GM21528 (cell line): ENCODE data around the gene ANAPC2.

Experiments
- ATAC-seq: cut with Tn5 transposase; IDR thresholded peaks from one replicate; pipeline ENCODE4 v1.9.1; 2021; ENCODE audit warnings: mild to moderate bottlenecking, moderate library complexity; ENCODE audit not compliant: unreplicated experiment, low FRiP score

The ANAPC2 gene

DNA sequence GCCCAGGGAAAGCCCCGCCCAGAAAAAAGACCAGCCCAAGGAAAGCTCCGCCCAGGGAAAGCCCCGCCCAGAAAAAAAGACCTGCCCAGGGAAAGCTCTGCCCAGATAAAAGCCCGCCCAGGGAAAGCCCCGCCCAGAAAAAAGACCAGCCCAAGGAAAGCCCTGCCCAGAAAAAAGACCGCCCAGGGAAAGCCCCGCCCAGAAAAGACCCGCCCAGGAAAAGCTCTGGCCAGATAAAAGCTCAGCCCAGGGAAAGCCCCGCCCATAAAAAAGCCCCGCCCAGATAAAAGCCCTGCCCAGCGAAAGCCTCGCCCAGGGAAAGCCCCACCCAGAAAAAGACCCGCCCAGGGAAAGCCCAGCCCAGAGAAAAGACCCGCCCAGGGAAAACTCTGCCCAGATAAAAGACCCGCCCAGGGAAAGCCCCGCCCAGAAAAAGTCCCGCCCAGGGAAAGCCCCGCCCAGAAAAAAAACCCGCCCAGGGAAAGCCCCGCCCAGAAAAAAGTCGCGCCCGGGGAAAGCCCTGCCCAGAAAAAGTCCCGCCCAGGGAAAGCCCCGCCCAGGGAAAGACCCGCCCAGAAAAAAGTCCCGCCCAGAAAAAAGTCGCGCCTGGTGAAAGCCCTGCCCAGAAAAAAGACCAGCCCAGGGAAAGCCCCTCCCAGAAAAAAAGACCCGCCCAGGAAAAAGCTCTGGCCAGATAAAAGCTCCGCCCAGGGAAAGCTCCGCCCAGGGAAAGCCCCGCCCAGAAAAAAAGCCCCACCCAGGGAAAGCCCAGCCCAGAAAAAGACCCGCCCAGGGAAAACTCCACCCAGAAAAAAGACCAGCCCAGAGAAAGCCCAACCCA lies 37.5 kb downstream of the ANAPC2 start:
- ATAC-seq: peak; percentile 40

DNA sequence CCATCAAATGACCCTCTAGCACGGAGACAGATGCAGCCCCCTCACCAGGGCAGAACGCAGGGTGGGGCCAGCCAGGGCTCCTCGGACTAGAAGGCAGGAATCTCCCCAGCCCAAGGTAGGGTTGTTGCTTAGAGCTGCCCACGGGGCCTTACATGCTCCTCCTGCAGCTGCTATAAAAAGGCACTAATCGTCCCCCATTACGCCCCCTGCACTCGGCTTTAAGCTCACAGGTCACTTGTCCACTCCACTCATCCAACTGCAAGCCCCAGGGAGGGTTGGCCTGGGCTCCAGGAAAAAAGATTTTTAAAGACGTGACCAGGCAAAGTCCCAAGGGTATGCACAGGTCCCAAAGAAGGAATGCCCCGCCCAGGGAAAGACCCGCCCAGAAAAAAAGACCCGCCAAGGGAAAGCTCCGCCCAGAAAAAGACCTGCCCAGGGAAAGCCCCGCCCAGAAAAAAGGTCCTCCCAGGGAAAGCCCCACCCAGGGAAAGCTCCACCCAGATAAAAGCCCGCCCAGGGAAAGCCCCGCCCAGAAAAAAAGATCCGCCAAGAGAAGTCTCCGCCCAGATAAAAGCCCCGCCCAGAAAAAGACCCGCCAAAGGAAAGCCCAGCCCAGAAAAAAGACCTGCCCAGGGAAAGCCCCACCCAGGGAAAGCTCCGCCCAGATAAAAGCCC lies 38.3 kb downstream of the ANAPC2 start:
- ATAC-seq: no peak

DNA sequence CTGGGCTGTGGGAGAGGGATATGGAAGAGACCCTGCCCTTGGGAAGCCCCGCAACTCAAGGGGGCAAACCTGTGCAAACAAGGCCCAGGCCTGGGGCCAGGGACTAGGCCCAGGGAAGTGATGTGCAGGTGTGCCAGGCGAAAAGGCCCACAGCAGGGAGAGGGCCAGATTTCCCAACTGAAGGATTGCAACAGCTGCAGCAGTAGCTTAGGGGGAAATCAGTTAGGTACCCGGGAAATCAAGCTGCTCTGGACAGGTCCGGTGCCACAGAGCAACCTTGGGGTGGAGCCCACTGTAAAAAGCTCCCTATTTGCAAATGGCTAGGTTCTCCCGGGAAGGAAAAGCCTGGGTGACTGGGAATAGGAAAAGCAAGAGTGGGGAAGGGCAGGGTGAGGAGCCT lies 39.0 kb downstream of the ANAPC2 start:
- ATAC-seq: no peak

DNA sequence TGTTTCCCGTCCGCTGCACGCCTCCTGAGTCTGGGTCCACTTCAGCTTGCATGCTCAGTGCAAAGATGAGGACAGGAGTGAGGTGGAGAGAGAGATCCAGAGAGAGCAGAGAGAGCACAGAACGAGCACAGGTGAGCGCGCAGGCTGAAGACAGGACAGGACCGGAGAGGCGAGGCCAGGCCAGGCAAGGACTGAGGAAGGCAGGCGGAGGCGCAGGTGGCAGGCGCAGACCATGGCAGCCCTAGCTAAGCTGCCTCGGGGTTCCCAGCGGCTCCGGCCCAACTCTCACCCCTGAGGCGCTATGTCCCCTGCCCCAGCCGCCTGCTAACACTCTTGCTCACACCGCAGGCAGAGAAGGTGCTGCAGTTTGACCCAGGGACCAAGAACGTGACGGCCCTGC lies 39.7 kb downstream of the ANAPC2 start:
- no peak for ATAC-seq

DNA sequence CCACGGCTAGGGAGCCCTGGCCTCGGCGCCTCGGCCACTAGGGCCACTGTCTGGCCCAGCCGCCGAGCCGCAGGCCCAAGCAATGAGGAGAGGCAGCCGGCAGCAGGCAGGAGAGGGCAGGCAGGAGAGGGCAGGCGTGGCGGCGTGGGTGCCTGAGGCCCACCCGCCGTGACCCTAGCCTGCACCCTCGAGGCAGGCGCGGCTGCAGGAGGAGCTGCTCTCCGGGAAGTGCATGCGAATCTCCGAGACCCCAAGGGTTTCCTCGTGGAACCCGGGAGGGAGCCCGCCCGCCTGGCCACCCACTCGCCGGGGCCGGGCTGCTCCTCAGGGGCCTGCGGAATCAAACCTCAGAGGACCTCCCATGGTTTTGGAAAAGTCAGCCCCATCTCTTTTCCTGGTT lies 40.1 kb downstream of the ANAPC2 start:
- ATAC-seq: no peak

DNA sequence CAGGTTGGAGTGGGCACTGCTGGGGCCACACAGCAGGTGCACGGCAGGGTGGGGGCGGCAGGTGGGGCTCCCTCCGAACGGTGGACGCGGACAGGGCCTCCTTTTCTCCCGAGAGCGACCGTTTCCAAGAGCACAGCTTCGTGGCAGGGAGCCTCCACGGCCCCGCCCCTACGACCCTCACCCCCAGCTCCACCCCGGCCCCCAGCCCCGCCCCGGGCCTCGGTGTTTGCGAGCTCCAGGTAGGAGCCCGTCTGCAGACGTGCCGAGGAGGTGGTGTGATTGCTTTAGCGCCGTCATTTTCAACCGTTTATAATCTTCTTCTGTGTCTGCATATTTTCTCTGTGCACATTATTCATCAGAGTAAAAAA lies 40.6 kb downstream of the ANAPC2 start:
- ATAC-seq: no peak

DNA sequence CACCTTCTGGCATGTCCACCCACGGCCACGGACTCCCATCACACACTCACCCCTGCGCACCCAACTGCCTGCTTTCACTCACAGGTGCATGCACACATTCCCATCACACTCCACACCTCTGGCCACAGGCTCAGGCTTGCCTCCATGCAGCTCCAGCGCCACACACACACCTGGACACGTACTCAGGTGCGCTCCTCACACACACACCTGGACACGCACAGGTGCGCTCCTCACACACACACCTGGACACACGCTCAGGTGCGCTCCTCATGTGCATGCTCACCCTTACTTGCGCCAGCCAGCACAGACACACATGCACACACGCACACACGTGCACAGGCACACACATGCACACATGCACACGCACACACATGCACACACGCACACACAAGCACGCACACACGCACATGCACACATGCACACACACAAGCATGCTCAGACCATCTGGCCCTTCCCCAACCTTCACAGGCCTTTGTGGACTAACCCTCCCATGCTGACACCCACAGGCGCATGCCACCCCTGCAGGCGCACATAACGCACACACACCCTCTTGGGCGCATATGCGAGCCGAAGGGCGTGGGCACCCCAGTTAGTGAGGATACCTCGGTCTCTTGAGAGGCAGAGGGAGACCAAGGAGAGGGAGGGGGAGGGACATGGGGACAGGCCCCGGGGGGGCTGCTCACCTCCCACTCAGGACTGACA lies 41.1 kb downstream of the ANAPC2 start:
- no peak for ATAC-seq

DNA sequence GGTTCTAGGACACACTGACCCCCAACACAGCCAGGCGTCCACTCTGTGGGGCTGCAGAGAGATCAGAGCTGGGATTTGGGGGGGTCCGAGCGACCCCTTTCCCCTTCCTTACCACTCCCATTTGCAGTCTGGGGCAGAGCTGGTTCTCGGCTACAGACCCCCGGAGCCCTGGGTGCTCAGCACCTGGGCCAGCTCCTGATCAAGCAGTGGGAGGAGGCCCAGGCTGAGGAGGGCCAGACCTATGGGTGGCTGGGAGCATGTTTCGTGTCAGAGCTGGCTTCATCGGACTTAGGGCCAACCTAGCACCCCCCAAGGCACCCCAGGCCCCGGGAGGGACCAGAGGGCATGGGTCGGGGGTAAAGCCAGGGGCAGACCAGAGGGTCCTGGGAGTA lies 41.8 kb downstream of the ANAPC2 start:
- ATAC-seq: no peak

DNA sequence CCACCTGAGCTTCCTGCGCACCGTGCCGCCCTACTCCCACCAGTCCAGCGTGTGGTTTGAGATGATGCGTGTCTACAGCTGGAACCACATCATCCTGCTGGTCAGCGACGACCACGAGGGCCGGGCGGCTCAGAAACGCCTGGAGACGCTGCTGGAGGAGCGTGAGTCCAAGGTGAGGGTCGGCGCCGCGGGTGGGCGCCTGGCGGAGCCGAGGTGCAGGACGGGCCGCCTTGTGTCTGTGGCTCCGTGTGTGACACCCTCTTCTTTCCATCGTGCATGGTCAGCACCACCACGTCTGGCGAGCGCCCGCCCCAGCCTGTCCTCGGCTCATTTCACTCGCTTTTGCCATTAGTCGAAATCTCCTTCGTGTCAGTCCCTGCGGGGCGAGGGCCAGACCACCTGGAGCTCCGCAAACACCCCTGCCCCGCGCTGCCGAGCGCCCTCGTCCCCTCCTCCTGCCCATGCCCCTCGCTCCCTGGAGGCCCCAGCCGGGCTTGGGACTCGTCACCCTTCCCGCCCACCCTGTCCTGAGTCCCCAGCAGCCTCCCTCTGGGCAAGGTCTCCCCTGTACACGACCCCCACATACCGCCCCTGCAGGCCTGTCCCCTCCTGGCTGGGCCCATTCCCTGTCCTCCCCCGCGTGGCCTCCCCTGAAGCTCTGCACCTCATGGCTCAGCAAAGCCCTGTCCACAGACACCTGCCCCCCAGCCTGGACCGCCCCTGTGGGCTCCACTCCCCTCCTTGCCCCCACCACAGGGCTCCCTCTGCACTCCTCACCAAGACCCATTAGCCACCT lies 42.4 kb downstream of the ANAPC2 start:
- no peak for ATAC-seq

DNA sequence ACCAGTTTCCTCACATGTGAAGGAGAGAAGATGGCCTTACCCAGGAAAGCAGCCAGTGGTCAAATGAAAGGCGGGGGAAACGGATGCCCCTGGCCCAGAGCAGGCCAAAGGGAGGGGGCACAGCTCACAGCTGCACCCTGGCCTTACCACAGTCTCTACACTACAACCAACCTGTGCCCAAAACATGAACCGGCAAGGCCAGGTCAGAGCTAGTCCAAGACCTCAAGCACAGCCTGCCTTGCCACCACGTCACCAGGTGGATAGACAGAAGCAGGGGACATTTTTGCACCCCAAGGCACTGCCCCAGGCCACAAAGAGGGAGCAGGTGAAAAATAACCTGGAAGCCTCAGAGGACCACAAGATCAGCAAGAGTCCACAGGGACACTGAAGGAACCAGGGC lies 44.9 kb downstream of the ANAPC2 start:
- ATAC-seq: no peak

DNA sequence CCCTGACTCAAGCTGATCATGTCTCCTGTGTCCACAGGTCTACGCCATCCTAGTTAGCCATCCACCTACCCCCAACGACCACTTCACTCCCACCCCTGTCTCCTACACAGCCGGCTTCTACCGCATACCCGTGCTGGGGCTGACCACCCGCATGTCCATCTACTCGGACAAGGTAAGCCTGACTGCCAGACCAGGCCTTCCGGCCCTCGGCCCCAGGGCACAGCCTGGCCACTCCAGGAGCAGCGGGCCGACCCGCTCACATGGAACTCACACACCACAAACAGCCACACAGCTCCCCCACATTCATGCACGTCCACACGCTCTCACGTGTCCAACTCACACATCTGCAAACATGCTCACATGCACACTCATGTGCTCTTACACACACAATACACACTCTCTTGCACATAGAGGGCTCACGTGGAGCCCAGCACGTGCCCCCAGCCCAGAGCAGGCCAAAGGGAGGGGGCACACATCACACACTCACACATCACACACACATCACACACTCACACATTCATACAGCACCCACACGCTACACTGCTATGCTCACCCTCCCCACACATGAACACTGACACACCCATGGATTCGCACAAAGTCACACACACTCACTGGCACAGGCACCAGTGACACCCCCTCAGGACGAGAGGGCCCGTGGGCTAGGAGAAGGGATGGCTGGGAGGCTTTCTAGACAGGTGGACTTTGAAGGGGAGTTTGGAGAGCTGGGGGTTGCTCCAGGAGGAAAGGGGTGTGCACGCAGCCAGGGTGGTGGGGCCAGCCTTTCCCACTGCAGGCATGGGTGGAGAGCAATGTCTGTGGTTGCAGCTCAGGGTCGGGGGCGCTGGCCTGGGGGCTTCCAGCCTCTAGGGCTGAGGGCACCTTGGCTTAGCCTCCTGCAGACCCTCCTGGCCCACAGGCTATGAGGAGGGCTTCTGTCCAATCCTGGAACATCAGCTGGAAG lies 46.1 kb downstream of the ANAPC2 start:
- no peak for ATAC-seq

DNA sequence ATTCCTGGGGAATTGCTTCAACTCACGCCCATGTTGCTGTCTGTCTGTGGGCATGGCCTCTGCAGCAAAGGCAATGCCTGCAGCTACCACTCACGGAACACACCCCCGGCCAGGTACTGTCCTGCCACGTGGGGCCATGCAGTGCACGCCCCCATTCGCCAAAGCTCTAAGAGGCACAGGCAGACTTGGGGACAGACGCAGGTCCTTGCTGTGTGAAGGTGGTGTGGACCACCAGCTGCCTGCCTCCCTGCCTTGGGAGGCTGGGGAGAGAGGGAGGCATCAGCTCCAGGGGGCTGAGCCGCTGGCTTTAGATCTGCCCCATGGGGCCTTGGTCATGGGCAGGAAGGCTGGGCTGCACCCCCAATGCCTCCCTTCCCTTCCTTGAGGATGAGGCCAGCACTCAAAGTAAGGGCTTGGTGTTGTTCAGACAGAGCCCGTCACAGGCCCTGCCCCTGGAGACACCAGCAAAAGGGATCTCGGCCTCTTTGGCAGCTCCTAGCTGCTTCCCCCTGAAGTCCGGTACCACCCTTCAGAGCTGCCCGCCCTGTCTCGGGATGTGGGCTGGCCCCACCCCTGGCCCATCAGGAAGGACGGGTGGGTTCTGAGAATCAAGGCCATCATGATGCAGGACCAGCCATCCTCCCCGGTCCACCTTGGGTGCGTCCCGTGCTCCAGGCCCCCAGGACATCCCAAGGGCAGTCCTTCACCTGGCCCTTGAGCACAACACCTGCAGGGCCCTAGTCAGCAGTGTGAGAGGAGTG lies 47.1 kb downstream of the ANAPC2 start:
- no peak for ATAC-seq

DNA sequence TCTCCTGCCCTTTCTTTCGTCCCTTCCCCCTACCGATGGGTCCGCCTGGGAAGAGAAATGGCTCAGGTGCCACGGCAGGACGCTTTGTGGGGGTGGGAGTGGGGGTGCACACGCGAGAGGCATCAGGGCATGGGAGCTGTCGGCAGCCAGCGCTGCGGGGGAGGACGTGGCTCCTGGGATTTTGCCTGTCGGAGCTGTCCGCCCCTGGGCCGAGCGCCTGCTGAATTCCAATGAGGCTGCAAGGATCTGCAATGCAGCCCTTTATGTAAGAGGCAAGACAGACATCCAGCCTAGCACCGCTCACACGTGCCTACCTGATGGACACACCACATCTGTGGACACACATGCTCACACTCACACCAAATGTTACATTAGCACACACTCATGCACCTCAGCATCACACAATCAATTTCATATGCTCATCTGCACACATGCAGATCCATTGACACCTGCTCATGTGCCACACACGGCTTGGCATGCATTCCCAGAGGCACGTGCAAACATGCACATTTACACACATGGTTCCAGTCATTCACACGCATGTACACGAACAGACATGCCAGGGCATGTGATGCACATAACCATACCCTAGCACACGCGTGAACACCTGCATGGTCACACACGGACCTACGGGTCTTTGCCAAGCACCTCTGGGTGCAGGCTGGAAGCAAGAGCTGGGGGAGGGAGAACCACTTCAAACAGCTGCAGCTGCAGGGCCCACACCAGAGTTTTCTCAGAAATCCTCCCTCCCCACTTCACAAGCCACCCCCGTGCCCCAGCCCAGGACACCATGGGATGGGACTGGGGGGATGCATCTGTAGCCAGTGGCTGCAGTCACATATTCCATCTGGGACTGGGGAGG lies 48.0 kb downstream of the ANAPC2 start:
- no peak for ATAC-seq

DNA sequence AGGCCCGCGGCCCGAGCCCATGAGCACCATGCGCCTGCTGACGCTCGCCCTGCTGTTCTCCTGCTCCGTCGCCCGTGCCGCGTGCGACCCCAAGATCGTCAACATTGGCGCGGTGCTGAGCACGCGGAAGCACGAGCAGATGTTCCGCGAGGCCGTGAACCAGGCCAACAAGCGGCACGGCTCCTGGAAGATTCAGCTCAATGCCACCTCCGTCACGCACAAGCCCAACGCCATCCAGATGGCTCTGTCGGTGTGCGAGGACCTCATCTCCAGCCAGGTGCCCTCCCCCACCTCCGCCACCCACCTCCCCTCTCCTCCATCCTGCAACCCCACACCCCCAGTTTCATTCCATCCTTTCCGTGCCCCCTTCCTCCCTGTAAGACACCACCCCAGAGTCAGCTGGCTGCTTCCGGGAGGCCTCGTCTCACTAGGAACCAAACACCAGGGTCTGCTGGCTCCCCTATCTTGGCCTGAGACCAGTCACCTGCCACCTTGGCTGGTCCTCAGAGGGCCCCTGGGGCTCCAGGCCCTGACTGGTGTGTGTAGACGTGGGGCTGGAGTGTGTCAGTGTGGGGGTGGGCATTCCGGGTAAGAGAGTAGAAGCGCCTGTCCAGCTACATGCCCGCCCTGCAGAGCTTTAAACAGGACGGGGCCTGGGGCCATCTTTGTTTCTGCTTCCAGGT lies 48.8 kb downstream of the ANAPC2 start:
- no peak for ATAC-seq

DNA sequence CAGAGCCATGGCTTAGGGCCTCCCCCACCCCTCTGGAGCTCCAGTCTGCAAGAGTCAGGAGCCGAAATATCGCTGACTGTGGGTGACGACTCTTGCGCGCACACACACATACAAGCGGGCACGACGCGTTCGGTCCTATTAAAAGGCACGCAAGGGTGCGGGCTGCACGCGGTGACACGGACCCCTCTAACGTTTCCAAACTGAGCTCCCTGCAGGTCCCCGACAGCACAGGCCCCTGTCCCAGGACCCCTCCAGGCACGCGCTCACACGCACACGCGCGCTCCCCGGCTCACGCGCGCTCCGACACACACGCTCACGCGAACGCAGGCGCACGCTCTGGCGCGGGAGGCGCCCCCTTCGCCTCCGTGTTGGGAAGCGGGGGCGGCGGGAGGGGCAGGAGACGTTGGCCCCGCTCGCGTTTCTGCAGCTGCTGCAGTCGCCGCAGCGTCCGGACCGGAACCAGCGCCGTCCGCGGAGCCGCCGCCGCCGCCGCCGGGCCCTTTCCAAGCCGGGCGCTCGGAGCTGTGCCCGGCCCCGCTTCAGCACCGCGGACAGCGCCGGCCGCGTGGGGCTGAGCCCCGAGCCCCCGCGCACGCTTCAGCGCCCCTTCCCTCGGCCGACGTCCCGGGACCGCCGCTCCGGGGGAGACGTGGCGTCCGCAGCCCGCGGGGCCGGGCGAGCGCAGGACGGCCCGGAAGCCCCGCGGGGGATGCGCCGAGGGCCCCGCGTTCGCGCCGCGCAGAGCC lies 49.5 kb downstream of the ANAPC2 start, which contains the start of gene GRIN1:
Gene GRIN1, plus strand, starts transcription at position 433 of the 746 bp plus-strand sequence. CDS start 333 bp downstream, outside the sequence.
- no peak for ATAC-seq

DNA sequence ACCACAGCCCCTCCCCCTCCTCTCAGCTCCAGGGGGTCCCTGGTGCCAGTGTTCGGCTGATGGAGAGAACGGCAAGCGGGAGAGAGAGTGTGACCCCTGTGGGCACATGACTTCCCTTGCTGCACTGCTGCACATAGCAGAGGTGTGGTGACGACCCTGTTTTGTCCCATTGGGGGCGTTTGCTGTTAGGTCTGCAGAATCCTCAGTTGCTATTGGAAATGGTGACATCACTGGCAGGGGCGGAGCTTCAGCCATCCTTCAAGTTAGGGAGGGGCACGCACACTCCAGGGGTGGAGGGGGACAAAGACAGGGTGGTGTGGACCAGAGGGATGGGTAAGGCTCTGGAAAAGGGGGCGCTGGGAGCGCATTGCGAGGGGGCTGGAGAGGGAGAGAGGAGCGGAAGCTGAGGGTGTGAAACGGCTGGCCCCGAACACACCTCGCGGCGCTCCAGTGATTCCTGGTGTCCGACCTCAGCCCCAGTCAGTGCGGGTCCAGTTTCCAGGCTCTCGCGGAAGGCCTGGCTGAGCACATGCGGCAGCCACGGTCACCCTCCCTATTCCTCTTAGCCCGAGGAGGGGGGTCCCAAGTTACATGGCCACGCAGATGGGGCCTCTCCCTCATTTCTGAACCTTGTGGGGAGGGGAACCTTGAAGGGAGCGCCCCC lies 50.2 kb downstream of the ANAPC2 start:
- ATAC-seq: no peak
